A673 (cell line): ENCODE measurements around the gene GPR156.

ENCODE experiments used
- CTCF ChIP-seq: fragments of 300-800, 200-600 bp; sonication (generic); conservative IDR thresholded peaks from 2 replicates; pipeline ENCODE4 v1.5.1; 2017; ENCODE audit warnings: low read depth, mild to moderate bottlenecking, antibody characterized with exemption, low read length, moderate library complexity, mixed read lengths
- EZH2 ChIP-seq: fragments of 200-600 bp; sonication (generic); IDR thresholded peaks from 2 replicates; pipeline ENCODE4 v1.6.1; 2017; ENCODE audit warnings: borderline replicate concordance, low read depth, mild to moderate bottlenecking, mixed read lengths, antibody characterized with exemption, low read length; ENCODE audit not compliant: poor library complexity, severe bottlenecking

DNA sequence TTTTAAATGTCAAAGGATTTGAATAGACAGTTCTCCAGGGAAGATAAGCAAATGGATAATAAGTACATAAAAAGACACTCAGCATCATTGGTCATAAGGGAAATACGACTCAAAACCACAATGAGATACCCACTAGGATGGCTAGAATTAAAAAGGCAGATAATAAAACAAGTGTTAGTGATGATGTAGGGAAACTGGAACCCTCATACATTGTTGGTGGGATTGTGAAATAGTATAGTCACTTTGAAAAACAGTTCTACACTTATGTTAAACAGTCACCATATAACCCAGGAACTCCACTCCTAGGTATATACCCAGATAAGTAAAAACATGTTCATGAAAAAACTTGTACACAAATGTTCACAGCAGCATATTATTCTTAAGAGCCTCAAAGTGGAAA is 72.5 kb downstream of the GPR156 start:
- no peak for TF ChIP-seq CTCF
- no peak for TF ChIP-seq EZH2
